Measurements from ENCODE around the gene TUBB.
"Not testable (repeated sequence)": the region's sequence is repeated elsewhere in the genome, so short reads cannot be mapped to it uniquely, and the experiment has no call there.

The TUBB gene

DNA sequence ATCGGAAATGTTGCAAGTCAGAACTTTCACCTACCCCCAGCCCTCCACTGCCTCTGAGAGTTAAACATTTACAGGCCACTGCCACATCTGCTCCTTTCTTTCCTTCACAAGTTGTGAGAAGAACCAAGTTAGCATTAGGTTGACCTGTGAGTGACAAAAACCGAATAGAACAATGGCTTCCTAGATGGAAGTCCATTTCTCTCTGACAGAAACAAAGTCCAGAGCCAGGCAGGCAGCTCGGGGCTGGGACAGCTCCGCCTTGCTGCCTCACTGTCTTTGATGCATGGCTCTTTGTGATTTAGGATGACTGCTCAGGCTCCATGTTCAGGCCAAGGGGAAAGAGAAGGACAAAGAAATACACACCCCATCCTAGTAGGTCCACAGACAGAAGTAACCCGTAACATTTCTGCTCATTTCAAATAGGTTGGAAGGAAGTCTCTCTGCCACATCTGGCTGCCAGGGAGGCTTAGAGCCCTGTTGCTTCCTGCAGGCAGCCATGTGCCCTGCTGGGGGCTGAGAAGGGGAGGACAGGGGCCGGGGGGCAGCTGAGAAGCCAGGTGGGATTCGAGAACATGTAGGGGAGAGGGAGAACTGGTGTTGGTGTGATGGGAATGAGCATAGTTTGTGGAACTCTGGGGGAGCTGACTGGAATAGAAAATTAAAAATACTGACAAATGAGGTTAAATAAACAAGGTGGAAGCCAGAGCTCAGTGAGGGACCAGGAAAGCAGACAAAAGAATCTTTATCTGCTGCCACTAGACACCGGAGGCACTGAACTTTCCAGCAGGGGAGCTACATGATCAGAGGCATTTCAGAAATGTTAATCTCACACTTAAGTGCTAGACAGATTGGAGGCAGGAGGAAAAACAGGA lies 43.7 kb downstream of the TUBB start:
- no peak for DNase-seq

DNA sequence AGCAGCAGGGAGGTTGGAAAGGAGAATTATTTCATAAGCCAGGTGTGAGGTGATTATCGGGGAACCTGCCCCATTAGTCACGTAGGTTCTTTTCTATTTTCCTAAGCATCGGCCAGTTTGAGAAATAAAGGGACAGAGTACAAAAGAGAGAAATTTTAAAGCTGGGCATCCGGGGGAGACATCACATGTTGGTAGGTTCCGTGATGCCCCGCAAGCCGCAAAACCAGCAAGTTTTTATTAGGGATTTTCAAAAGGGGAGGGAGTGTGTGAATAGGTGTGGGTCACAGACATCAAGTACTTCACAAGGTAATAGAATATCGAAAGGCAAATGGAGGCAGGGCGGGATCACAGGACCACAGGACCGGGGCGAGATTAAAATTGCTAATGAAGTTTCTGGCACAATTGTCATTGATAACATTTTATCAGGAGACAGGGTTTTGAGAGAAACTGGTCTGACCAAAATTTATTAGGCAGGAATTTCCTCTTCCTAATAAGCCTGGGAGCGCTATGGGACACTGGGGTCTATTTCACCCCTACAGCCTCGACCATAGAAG lies 44.4 kb downstream of the TUBB start:
- DNase-seq = not testable (repeated sequence)

DNA sequence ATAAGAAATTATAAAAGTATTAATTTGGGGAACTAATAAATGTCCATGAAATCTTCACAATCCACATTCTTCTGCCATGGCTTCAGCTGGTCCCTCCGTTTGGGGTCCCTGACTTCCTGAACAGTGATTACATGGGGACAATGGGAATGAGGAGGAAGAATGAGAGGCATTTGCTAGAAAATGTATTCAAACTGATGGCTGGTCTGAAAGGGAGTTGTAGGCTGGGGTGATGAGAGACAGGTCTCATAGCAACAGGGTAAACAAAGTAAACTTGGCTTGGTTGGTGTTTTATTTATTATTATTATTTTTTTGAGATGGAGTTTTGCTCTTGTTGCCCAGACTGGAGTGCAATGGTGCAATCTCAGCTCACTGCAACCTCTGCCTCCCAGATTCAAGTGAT lies 45.3 kb downstream of the TUBB start:
- DNase-seq = not testable (repeated sequence)

DNA sequence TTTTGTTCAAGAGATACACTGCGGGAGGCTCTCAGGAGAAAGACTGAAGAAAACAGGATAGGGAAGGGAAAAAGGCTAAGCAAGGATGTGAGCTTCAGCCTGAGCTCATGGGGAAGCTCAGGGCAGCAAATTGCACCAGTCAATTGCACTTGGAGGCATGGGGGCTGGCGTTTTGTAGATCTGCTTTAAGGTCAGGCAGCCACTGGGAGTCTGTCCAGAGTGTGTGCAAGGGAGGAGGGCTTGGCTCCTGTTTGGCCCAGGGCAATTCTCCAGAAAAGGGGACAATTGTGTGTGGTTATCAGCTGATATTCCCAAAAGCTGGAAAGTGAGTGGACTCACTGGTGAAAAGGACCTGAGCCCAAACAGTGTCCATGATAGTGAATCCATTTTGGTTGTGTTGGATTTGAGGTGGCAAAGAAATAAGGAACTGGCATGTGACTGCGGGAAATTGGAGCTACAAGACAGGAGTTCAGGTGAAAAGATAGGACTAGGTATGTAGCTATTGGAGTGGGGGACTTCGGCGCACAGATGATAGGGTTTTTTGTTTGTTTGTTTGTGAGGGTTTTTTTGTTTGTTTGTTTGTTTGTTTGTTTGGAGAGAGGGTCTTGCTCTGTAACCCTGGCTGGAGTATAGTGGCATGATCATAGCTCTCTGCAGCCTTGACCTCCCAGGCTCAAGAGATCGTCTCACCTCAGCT lies 46.5 kb downstream of the TUBB start:
- no peak for DNase-seq

DNA sequence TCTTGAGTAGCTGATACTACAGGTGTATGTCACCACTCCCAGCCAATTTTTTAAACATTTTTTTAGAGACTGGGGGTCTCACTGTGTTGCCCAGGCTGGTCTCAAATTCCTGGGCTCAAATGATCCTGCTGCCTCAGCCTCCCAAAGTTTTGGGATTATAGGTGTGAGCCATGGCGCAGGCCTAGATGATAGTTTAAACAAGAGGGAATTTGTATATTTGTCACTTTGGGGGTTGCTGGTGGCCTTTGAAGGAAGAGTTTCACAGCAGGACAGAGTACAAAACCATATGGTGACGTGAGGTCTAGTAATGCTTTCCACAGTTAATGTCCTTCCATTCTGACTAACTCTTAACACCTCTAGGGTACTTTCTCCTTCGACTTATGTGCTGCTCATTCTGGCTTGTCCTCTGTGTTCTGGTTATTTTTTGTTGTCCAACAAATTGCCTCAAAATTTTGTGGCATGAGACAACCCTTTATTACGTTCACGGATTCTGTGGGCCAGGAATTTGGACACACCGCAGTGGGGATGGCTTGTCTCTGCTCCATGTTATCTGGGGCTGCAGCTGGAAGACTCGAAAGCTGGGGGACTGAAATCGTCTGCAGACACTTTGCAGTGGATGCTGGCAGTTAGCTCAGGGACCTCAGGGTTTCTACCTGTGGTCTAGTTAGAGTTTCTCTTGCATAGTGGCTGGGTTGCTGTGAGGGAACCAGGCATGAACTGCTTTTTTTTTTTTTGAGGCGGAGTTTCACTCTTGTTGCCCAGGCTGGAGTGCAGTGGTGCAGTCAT lies 47.2 kb downstream of the TUBB start:
- DNase-seq = no peak

DNA sequence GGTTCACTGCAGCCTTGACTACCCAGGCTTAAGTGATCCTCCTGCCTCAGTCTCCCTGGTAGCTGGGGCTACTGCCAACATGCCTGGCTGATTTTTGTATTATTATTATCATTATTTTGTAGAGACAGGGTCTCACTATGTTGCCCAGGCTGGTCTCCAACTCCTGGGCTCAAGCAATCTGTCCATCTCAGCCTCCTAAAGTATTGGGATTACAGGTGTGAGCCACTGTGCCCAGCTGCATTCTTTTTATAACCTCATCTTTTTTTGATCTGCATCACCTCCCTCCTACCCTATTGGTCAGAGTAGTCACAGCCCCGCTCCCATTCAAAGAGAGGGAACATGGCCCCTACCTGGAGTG lies 47.8 kb downstream of the TUBB start:
- no peak for DNase-seq

DNA sequence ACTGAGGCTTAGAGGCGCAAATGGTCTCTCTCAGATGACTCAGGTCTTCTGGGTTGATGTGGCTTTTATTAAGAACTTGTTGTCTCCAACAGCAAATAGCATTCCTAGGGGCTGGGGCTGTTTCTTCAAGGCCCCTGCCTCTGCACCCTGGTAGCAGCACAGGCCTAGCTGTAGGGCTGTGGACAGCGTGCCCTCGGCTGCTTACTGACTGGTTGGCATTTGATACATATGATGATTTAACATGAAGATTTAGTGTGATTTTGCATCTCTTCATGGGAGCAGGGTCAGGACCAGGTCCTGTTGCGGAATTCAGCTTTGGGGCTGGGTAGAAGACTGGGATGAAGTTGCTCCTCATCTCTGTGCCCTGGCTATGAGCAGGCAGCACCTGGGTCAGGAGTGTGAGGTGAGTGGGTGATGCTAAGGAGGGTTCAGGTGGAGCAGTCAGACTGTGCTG lies 48.5 kb downstream of the TUBB start:
- no peak for DNase-seq

DNA sequence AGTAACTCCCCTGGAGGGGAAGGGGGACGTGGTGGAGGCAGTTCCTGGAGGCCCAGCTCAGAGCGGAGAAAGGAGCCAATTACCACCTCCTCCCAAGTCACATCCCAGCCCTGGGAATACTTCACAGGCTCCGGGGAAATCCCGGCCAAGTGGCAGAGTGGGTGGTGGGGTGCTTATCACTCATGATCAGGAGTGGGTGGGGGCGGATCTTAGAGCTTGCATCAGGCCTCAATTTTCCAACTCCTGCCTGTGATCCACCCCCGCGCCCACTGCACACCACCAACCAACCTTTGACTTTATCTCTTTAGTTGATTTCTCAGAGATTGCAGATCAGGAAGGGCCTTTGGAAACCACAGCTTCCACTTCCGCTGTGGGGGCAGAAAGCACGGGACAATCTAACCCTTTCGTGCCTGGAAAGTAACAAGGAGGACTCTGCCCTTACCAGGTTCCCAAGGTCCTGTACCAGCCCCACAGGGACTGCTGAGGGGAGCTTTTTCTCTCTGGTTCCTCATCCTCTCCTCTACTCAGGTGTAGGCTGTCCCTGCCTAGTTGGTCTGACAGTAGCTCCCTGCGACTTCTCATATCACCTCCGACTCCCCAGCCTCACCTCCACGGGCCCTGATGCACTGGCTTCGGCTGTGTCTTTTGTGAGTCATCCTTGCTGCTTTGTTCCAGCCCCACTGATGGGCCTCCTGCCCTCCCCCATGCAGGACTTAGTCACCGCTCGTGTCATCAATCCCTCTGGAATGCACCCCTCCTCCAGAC lies 49.1 kb downstream of the TUBB start:
- peak; percentile 50 for DNase-seq

DNA sequence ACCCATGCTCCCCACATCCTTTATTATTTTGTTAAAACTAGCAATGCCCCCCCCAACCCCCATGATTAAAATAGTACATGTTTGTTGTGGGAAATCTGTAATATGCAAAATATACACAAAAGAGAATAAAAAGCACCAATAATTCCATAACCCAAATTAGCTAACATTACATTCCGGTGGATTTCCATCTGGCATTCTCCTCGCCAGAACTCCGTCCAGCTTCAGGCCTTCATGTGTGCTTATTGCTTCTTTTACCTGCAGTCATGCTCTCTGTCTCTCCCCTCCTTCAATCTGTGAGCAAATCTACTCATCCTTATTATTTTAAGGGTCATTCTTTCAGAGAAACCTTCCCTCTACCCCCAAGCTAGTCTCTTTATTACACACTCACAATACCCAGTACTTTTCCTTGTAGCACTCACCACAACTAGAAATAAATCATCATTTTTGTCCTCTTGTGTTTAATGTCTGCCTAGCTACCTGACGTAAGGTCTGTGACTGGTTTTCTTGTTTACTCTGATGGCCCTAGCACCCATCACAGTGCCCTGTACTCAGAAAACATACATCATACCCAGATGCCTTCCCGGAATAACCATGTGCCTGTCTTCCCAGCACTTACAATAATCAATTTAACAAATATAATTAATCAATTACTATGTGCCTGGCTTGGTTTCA lies 49.8 kb downstream of the TUBB start:
- no peak for DNase-seq

DNA sequence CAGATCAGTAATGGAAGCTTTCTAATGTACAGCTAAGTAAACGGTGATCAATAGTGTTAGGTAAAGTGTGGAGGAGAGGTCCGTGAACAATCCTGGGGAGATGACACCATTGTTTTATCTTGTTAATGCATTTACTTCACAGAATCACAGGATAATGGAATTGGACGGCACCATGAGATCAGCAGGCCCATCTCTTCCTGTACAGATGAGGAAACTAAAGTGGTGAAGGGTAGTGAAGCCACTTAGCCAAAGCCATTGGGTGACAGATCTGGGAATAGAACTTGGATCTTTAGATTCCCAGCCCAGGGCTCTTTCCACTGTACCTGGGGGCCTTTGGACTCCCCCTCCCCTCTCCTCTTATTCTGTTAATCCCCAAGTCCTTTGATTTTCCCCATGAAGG lies 50.4 kb downstream of the TUBB start:
- no peak for DNase-seq

DNA sequence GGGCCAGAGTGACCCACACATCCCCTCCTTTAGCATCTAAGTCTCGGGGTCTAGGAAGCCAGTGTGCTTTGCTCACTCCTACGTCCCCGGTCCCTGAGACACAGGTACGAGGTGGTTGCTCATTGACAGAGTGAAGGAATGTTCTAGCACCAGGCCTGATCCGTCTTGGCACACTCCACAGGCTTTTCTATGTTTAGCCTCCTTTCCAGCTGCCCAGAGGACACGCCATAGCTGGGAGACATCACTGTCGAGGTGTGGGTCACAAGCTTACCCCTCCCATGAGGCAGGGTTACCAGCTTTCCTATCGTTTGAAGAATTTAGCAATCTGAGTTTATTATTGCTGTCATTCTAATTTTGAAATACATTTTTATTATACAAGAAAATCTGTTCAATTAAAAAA lies 54.5 kb downstream of the TUBB start:
- no peak for DNase-seq
